Stimulated activated CD4-positive, alpha-beta T cell treated with anti-CD3 and anti-CD28 coated beads, Interleukin-15, amount 100 ng/mL, for 48 hours (primary cell): Measurements from ENCODE around the gene ALPI.
"Not testable (repeated sequence)": the region's sequence is repeated elsewhere in the genome, so short reads cannot be mapped to it uniquely, and the experiment has no call there.

ENCODE experiments used
- DNase-seq, 2 donors: peaks; one replicate each; pipeline ENCODE4 v3.0.0-alpha.2; 2020; ENCODE audit warnings: low read depth in 2 of 2

ALPI gene

GRCh38 chr2:232441922-232442321, 14.0 kb upstream of the ALPI start:
- not testable (repeated sequence) for DNase-seq

- not testable (repeated sequence) for DNase-seq
Measured at GRCh38 chr2:232442431-232442830, 13.5 kb upstream of the ALPI start.

GRCh38 chr2:232443047-232443446, 12.9 kb upstream of the ALPI start:
- not testable (repeated sequence) for DNase-seq

- DNase-seq: not testable (repeated sequence)
Measured at GRCh38 chr2:232443669-232444408, 12.1 kb upstream of the ALPI start.

- peak; percentile 58 to 72 for DNase-seq
Measured at GRCh38 chr2:232444409-232445148, 11.4 kb upstream of the ALPI start.

GRCh38 chr2:232445149-232445885, 10.6 kb upstream of the ALPI start:
- DNase-seq: not testable (repeated sequence)

GRCh38 chr2:232446266-232446777, 9.6 kb upstream of the ALPI start:
- DNase-seq: not testable (repeated sequence)

- no peak for DNase-seq
Measured at GRCh38 chr2:232447091-232447620, 8.8 kb upstream of the ALPI start.

GRCh38 chr2:232447638-232448303, 8.2 kb upstream of the ALPI start:
- no peak for DNase-seq

GRCh38 chr2:232448304-232448690, 7.7 kb upstream of the ALPI start:
- no peak for DNase-seq

- no peak for DNase-seq
Measured at GRCh38 chr2:232449964-232450363, 6.0 kb upstream of the ALPI start.

- not testable (repeated sequence) for DNase-seq
Measured at GRCh38 chr2:232451645-232452044, 4.3 kb upstream of the ALPI start.

- DNase-seq: no peak
Measured at GRCh38 chr2:232454630-232455029, 1.3 kb upstream of the ALPI start.

GRCh38 chr2:232456296-232457120, 555 bp downstream of the ALPI start:
- no peak for DNase-seq

- no peak for DNase-seq
Measured at GRCh38 chr2:232457121-232458011, 1.4 kb downstream of the ALPI start.

GRCh38 chr2:232458051-232458660, 2.2 kb downstream of the ALPI start:
- DNase-seq: no peak

- DNase-seq: no peak
Measured at GRCh38 chr2:232458661-232459418, 2.9 kb downstream of the ALPI start.

- no peak for DNase-seq
Measured at GRCh38 chr2:232459419-232460035, 3.6 kb downstream of the ALPI start.
